ENCODE measurements around the gene ROR1. TPM values are rescaled to one million over a fixed set of nuclear protein-coding genes. Genes with fewer than 3 reads are reported as not detected.

Gene ROR1
- total and polyA plus RNA-seq, 9 of the 15 experiments (the other 6 are each of a cell fraction or from before 2014, with no cell fraction given) = 0.02 TPM; not detected in 8

DNA sequence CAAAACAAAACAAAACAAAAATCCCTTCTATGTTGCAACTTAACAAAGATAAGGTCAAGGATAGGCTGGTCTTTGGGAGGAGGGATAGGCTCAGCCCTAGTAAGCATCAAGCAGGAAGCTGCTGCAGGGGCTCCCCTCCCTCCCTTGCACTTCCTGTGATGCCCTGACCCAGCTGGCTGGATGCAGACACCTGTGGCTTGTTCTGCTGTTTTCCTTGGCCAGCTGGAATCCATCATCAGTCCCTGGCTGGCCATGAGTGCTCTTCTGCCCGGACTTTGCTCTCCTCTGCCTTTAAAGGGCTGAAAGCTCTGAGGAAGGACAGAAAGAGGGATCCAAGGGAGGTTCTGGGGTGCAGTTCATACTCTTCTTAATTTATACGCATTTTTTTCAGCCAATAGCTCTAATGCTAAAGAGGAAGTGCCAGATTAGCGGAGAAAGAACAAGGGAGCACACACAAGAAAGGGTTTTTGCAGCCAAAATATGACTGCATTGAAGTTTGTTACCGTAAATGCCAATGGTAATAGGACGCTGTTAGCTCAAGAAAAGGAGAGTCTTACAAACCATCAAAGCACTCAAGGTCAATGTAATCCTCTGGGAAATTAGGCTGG lies 409.7 kb downstream of the ROR1 start:
- CTCF ChIA-PET (ENCODE audit: low intra/inter-chr PET ratio) = no interaction called here
- TF ChIP-seq SPI1 (IDR thresholded peaks at IDR 0.05; ENCODE audit: borderline replicate concordance, low read depth, low read length) (0 out of 2 replicates have a peak, but pooled peaks have one; percentile 22), U2AF1 (optimal IDR thresholded peaks at IDR 0.05; ENCODE audit: low read depth, low read length) (no peak), ZSCAN32 (CRISPR knock-in tag; IDR thresholded peaks at IDR 0.05) (no peak), SIN3B (IDR thresholded peaks at IDR 0.05; ENCODE audit: low read depth) (no peak), CCNT2 (IDR thresholded peaks at IDR 0.05; ENCODE audit: borderline replicate concordance, extremely low read depth, insufficient read length, low read depth, low read length) (no peak), SIRT6 (IDR thresholded peaks at IDR 0.05; ENCODE audit: low read depth, low read length) (no peak)
- TF ChIP-seq, protein P1, sequence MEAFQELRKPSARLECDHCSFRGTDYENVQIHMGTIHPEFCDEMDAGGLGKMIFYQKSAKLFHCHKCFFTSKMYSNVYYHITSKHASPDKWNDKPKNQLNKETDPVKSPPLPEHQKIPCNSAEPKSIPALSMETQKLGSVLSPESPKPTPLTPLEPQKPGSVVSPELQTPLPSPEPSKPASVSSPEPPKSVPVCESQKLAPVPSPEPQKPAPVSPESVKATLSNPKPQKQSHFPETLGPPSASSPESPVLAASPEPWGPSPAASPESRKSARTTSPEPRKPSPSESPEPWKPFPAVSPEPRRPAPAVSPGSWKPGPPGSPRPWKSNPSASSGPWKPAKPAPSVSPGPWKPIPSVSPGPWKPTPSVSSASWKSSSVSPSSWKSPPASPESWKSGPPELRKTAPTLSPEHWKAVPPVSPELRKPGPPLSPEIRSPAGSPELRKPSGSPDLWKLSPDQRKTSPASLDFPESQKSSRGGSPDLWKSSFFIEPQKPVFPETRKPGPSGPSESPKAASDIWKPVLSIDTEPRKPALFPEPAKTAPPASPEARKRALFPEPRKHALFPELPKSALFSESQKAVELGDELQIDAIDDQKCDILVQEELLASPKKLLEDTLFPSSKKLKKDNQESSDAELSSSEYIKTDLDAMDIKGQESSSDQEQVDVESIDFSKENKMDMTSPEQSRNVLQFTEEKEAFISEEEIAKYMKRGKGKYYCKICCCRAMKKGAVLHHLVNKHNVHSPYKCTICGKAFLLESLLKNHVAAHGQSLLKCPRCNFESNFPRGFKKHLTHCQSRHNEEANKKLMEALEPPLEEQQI (IDR thresholded peaks at IDR 0.05) = no peak
- TF ChIP-seq, protein P2, sequence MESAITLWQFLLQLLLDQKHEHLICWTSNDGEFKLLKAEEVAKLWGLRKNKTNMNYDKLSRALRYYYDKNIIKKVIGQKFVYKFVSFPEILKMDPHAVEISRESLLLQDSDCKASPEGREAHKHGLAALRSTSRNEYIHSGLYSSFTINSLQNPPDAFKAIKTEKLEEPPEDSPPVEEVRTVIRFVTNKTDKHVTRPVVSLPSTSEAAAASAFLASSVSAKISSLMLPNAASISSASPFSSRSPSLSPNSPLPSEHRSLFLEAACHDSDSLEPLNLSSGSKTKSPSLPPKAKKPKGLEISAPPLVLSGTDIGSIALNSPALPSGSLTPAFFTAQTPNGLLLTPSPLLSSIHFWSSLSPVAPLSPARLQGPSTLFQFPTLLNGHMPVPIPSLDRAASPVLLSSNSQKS (CRISPR knock-in tag; IDR thresholded peaks at IDR 0.05) = no peak
- intact Hi-C loops (cut with micrococcal nuclease) (no loop called here), in situ Hi-C loops (cut with MboI) (no loop called here)
- FAIRE-seq (no peak), ATAC-seq (no peak), DNase-seq (ENCODE audit: extremely low read depth in 1 of 4, low spot score in 3 of 4) (no peak)
- Histone ChIP-seq H3K27me3 (ENCODE audit: control insufficient read depth in 2 of 2, insufficient read depth in 2 of 2, low read length in 2 of 2) (peaks cover 0 to 24% of the 10 kb centered on the region in 2 experiments; a peak in 3 of 5 replicates), H3K79me2 (ENCODE audit: control insufficient read depth, insufficient read depth, low read length) (no peaks in the 10 kb centered on the region), H3K9ac (ENCODE audit: insufficient read depth in 1 of 2, low read depth in 2 of 2, low read length in 2 of 2) (no peak overlapping the region), H3K9me3 (replicated peaks; ENCODE audit: control insufficient read depth, insufficient read depth, low read depth, low read length) (no peaks in the 10 kb centered on the region), H3K36me3 (ENCODE audit: control insufficient read depth, insufficient read depth, low read length) (no peaks in the 10 kb centered on the region), H3K4me3 (no peak overlapping the region), H4K20me1 (replicated peaks; ENCODE audit: control insufficient read depth, insufficient read depth, low read length) (no peaks in the 10 kb centered on the region), H3K9me1 (ENCODE audit: control insufficient read depth, insufficient read depth, low read length) (no peaks in the 10 kb centered on the region), H3K27ac (ENCODE audit: extremely low read depth, low read depth, low read length) (no peak overlapping the region), H3K4me1 (replicated peaks in 1 of 2; ENCODE audit: control insufficient read depth in 2 of 2, insufficient read depth in 2 of 2, low read length in 2 of 2) (no peaks in the 10 kb centered on the region), H2AFZ (ENCODE audit: low read depth, low read length) (no peak overlapping the region), H3K4me2 (ENCODE audit: insufficient read depth, low read length) (no peak overlapping the region)
- 3% methylated on average over 5 of the region's 5 CpGs for WGBS (ENCODE audit: insufficient coverage, low coverage, missing lambda C conversion rate)
- POLR2A ChIA-PET = interaction anchor here (0.6 kb wide), 2 partner anchors 133 to 704 kb away, joined by 3 read pairs; no protein-coding TSS in a partner anchor
- BruUV-seq (replicated peaks) = no TSS peak
